Left lung (tissue), 10 donors: ENCODE data around the gene PIK3R1. TPM values are rescaled to one million over a fixed set of nuclear protein-coding genes. Genes with fewer than 3 reads are reported as not detected.

ENCODE experiments used
- ATAC-seq: fragments of 200-7000 bp; cut with Tn5 transposase; one replicate; pipeline ENCODE4 v1.9.1; 2020; ENCODE audit warnings: moderate library complexity
- DNase-seq, 4 donors: peaks; one replicate each; pipeline ENCODE4 v3.0.0-alpha.2; 2013 to 2020
- H3K27ac ChIP-seq, 2 donors: fragments of 200-600 bp; sonication (generic) in 1 of 2; one replicate each; pipeline versions ENCODE4 v1.5.0 to v1.8.0; 2020 to 2021
- H3K27me3 ChIP-seq, 2 donors: fragments of 200-600 bp; sonication (generic) in 1 of 2; one replicate each; pipeline versions ENCODE4 v1.5.0 to v1.8.0; 2020 to 2021
- H3K36me3 ChIP-seq, 2 donors: fragments of 200-600 bp; sonication (generic) in 1 of 2; one replicate each; pipeline versions ENCODE4 v1.5.0 to v1.8.0; 2020 to 2021
- H3K4me1 ChIP-seq, 2 donors: fragments of 200-600 bp; one replicate each; pipeline ENCODE4 v1.8.0; 2021
- H3K4me3 ChIP-seq, 2 donors: fragments of 200-600 bp; sonication (generic) in 1 of 2; one replicate each; pipeline versions ENCODE4 v1.5.0 to v1.8.0; 2020 to 2021; ENCODE audit warnings: mild to moderate bottlenecking in 1 of 2
- H3K9me3 ChIP-seq, 2 donors: fragments of 200-600 bp; sonication (generic) in 1 of 2; one replicate each; pipeline versions ENCODE4 v1.5.0 to v1.8.0; 2020 to 2021
- CTCF ChIP-seq, 2 donors: fragments of 200-600 bp; sonication (generic) in 1 of 2; IDR thresholded peaks; one replicate each; pipeline versions ENCODE4 v1.5.0 to v1.8.0; 2021; ENCODE audit warnings: antibody characterized with exemption in 2 of 2
- intact Hi-C, 2 donors: fragments of 100-400 bp; cut with DNase I; formaldehyde crosslinking; loops; one replicate each; pipeline versions ENCODE4 v1.11.2 to v1.14.2; 2022
- polyA plus RNA-seq, 6 donors: library from polyadenylated mRNA; unstranded; fragments of 120-200 nt; gene quantifications; one replicate each; pipeline ENCODE4 v1.2.1, GENCODE V29; 2013; ENCODE audit not compliant: insufficient read length in 6 of 6
- total RNA-seq, 2 donors: library from RNA; stranded (reverse); fragmentation: NEBNext Ultra II Directional; extraction: Animal tissue kit (Norgen Biotek cat#: 25700); gene quantifications; one replicate each; pipeline ENCODE4 v1.2.1, GENCODE V29; 2021
- donor health status: DM: no; HTN: yes; CAD: no.
- donor health status: DM: no; HTN: no; CAD: no.

Gene PIK3R1
- total and polyA plus RNA-seq, 8 donors, result 70.9 to 92.9 (median 80.5) TPM

GRCh38 chr5:68172314-68172713 is 43.2 kb upstream of the PIK3R1 start:
- no peak overlapping the region for H3K27ac ChIP-seq
- TF ChIP-seq CTCF (IDR thresholded peaks at IDR 0.05), result no peak
- no peak for ATAC-seq

GRCh38 chr5:68173007-68173406 is 42.5 kb upstream of the PIK3R1 start:
- ATAC-seq (no peak), DNase-seq (no peak)
- intact Hi-C loops, result no loop called here
- no peaks in the 10 kb centered on the region for H3K9me3 ChIP-seq
- no peaks in the 10 kb centered on the region for H3K27me3 ChIP-seq
- H3K27ac ChIP-seq, result no peak overlapping the region
- H3K4me3 ChIP-seq, result no peak overlapping the region
- H3K4me1 ChIP-seq, result no peaks in the 10 kb centered on the region
- no peaks in the 10 kb centered on the region for H3K36me3 ChIP-seq
- no peak for TF ChIP-seq CTCF (IDR thresholded peaks at IDR 0.05)

More at GRCh38 chr5:68172314-68172713, 43.2 kb upstream of the PIK3R1 start:
- Histone ChIP-seq H3K9me3 (no peaks in the 10 kb centered on the region), H3K4me3 (no peak overlapping the region), H3K4me1 (no peaks in the 10 kb centered on the region), H3K36me3 (no peaks in the 10 kb centered on the region), H3K27me3 (no peaks in the 10 kb centered on the region)
- no peak for DNase-seq
- intact Hi-C loops, result no loop called here

- Histone ChIP-seq H3K27ac (no peak overlapping the region), H3K36me3 (no peaks in the 10 kb centered on the region), H3K4me3 (no peak overlapping the region), H3K9me3 (no peaks in the 10 kb centered on the region), H3K4me1 (no peaks in the 10 kb centered on the region), H3K27me3 (no peaks in the 10 kb centered on the region)
- TF ChIP-seq CTCF (IDR thresholded peaks at IDR 0.05), result no peak
- DNase-seq, result no peak
- intact Hi-C loops, result no loop called here
- ATAC-seq, result no peak
These were observed 39.3 kb upstream of the PIK3R1 start for GRCh38 chr5:68176253-68176652.

GRCh38 chr5:68176802-68177479 is 38.6 kb upstream of the PIK3R1 start:
- Histone ChIP-seq H3K9me3 (no peaks in the 10 kb centered on the region), H3K4me1 (no peaks in the 10 kb centered on the region), H3K36me3 (no peaks in the 10 kb centered on the region), H3K27ac (no peak overlapping the region), H3K27me3 (no peaks in the 10 kb centered on the region), H3K4me3 (no peak overlapping the region)
- DNase-seq (no peak), ATAC-seq (no peak)
- TF ChIP-seq CTCF (IDR thresholded peaks at IDR 0.05), result no peak
- intact Hi-C loops, result no loop called here

GRCh38 chr5:68177676-68178075 is 37.9 kb upstream of the PIK3R1 start:
- Histone ChIP-seq H3K27ac (no peak overlapping the region), H3K4me1 (no peaks in the 10 kb centered on the region), H3K4me3 (no peak overlapping the region), H3K36me3 (no peaks in the 10 kb centered on the region), H3K9me3 (no peaks in the 10 kb centered on the region), H3K27me3 (no peaks in the 10 kb centered on the region)
- intact Hi-C loops, result no loop called here
- no peak for DNase-seq
- TF ChIP-seq CTCF (IDR thresholded peaks at IDR 0.05), result no peak
- no peak for ATAC-seq
